HepG2 (cell line): ENCODE results near the gene GAL3ST2. TPM values are rescaled to one million over a fixed set of nuclear protein-coding genes. Genes with fewer than 3 reads are reported as not detected.
A peak's percentile ranks its signal among the peaks of the same experiment; 100 is the strongest.

Experiments used
- ATAC-seq: fragments of 200-7000 bp; cut with Tn5 transposase; 3 replicates; pipeline ENCODE4 v1.9.1; 2020; ENCODE audit warnings: mild to moderate bottlenecking, moderate library complexity
- BruUV-seq: library from RNA; stranded (reverse); fragments of 400-500 nt; replicated peaks from 2 replicates; lab custom pipeline; 2021; lab: Mats Ljungman, UMichigan
- CTCF ChIA-PET: fragments of 300-600 bp; formaldehyde crosslinking; extraction: SDS; loops from one replicate; lab custom pipeline; 2021; ENCODE audit warnings: low total read pairs, inconsistent platforms, low intra/inter-chr PET ratio; lab: Yijun Ruan, JAX
- POLR2A ChIA-PET: fragments of 350-600 bp; sonication (Branson Sonifier 250); formaldehyde crosslinking; loops from one replicate; lab custom pipeline; 2020; ENCODE audit warnings: antibody characterized with exemption, inconsistent platforms; lab: Yijun Ruan, JAX
- DNase-seq: peaks from one replicate; pipeline ENCODE4 v3.0.0-alpha.2; 2015; ENCODE audit warnings: low spot score
- FAIRE-seq: peaks from 3 replicates; lab custom pipeline; 2011; peaks lifted over from hg19 to GRCh38; lab: Jason Lieb, UNC
- H2AFZ ChIP-seq: one replicate; pipeline ENCODE4 v1.6.1; 2011; ENCODE audit warnings: low read length, inconsistent platforms
- H3K27ac ChIP-seq: fragments of 300-600 bp; 3 replicates; pipeline ENCODE4 v1.8.0; 2011; ENCODE audit warnings: mixed run types, mild to moderate bottlenecking, mixed read lengths, low read length, inconsistent platforms; ENCODE audit not compliant: insufficient read depth; ENCODE audit errors: extremely low read length
- H3K27me3 ChIP-seq, 2 experiments: fragments of 200-600 bp in 1 of 2; 2 replicates in 1 of 2; 3 replicates in 1 of 2; pipeline versions ENCODE4 v1.6.0 to v1.8.0; 2011; ENCODE audit warnings: low read length in 2 of 2, mild to moderate bottlenecking in 2 of 2, moderate library complexity in 2 of 2, inconsistent platforms in 1 of 2; ENCODE audit not compliant: insufficient read depth in 2 of 2, control insufficient read depth in 1 of 2
- H3K36me3 ChIP-seq, 2 experiments: fragments of 200-600 bp in 1 of 2; replicated peaks in 1 of 2; 2 replicates in 1 of 2; 3 replicates in 1 of 2; pipeline versions ENCODE4 v1.5.1 to v1.8.0; 2011; ENCODE audit warnings: low read length in 2 of 2, inconsistent platforms in 1 of 2; ENCODE audit not compliant: insufficient read depth in 2 of 2, control insufficient read depth in 1 of 2
- H3K4me1 ChIP-seq: 2 replicates; pipeline ENCODE4 v1.5.1; 2012; ENCODE audit warnings: low read length, inconsistent platforms; ENCODE audit not compliant: insufficient read depth
- H3K4me2 ChIP-seq: 2 replicates; pipeline ENCODE4 v1.6.0; 2011; ENCODE audit warnings: low read depth, low read length, inconsistent platforms
- H3K4me3 ChIP-seq, 3 experiments: fragments of 200-600 bp in 1 of 3; sonication (generic), shearing (Covaris generic) in 1 of 3; replicated peaks in 1 of 3; 2 replicates each; pipeline ENCODE4 v1.5.1; 2011 to 2016; ENCODE audit warnings: low read length in 3 of 3, inconsistent platforms in 2 of 3, low read depth in 2 of 3, mild to moderate bottlenecking in 2 of 3, control low read depth in 1 of 3, mixed read lengths in 1 of 3; ENCODE audit not compliant: insufficient read depth in 1 of 3
- H3K79me2 ChIP-seq: one replicate; pipeline ENCODE4 v1.6.1; 2011; ENCODE audit warnings: low read length, inconsistent platforms; ENCODE audit not compliant: insufficient read depth
- H3K9ac ChIP-seq: 2 replicates; pipeline ENCODE4 v1.6.0; 2011; ENCODE audit warnings: mild to moderate bottlenecking, low read depth, low read length, inconsistent platforms; ENCODE audit not compliant: insufficient read depth
- H3K9me3 ChIP-seq: 2 replicates; pipeline ENCODE4 v1.5.1; 2012; ENCODE audit warnings: mild to moderate bottlenecking, low read length
- H4K20me1 ChIP-seq: 2 replicates; pipeline ENCODE4 v1.6.0; 2011; ENCODE audit warnings: inconsistent platforms, mild to moderate bottlenecking, low read length, moderate library complexity; ENCODE audit not compliant: insufficient read depth
- ARID2 ChIP-seq: sonication (generic); formaldehyde crosslinking; IDR thresholded peaks from 2 replicates; pipeline ENCODE4 v1.8.1; 2022; ENCODE audit warnings: mild to moderate bottlenecking, missing genetic modification reagents, borderline replicate concordance
- BRD4 ChIP-seq: sonication (generic); formaldehyde crosslinking; IDR thresholded peaks from 2 replicates; pipeline ENCODE4 v1.4.0; 2020; ENCODE audit warnings: missing genetic modification reagents
- E2F2 ChIP-seq: sonication (generic); formaldehyde crosslinking; IDR thresholded peaks from 2 replicates; pipeline ENCODE4 v1.4.0; 2020; ENCODE audit warnings: missing genetic modification reagents, borderline replicate concordance
- ELF1 ChIP-seq: sonication (generic); formaldehyde crosslinking; IDR thresholded peaks from 2 replicates; pipeline ENCODE4 v1.4.0; 2020; ENCODE audit warnings: missing genetic modification reagents
- GTF3A ChIP-seq: sonication (generic); formaldehyde crosslinking; conservative IDR thresholded peaks from 2 replicates; pipeline ENCODE4 v1.4.0; 2020; ENCODE audit warnings: mild to moderate bottlenecking, missing genetic modification reagents
- IKZF4 ChIP-seq: sonication (generic); formaldehyde crosslinking; IDR thresholded peaks from 2 replicates; pipeline ENCODE4 v1.5.1; 2020; ENCODE audit warnings: borderline replicate concordance, mild to moderate bottlenecking, low read depth, missing genetic modification reagents; ENCODE audit errors: not compliant biosample characterization
- MED13 ChIP-seq: sonication (generic); formaldehyde crosslinking; IDR thresholded peaks from 2 replicates; pipeline ENCODE4 v1.5.0; 2020; ENCODE audit warnings: missing genetic modification reagents
- PCBP1 ChIP-seq: fragments of 200-400 bp; formaldehyde crosslinking; IDR thresholded peaks from 2 replicates; pipeline ENCODE4 v1.6.1; 2017; ENCODE audit warnings: mild to moderate bottlenecking, low read depth, low read length, borderline replicate concordance
- SNRNP70 ChIP-seq: fragments of 200-400 bp; formaldehyde crosslinking; IDR thresholded peaks from 2 replicates; pipeline ENCODE4 v1.6.1; 2017; ENCODE audit warnings: mild to moderate bottlenecking, low read depth, low read length, moderate library complexity
- SP2 ChIP-seq: sonication (generic); formaldehyde crosslinking; IDR thresholded peaks from 2 replicates; pipeline ENCODE4 v1.5.1; 2020; ENCODE audit warnings: mild to moderate bottlenecking, missing genetic modification reagents
- SRY ChIP-seq: sonication (generic); formaldehyde crosslinking; IDR thresholded peaks from 2 replicates; pipeline ENCODE4 v1.8.0; 2022; ENCODE audit warnings: mild to moderate bottlenecking, missing genetic modification reagents
- U2AF1 ChIP-seq: fragments of 200-400 bp; formaldehyde crosslinking; optimal IDR thresholded peaks from 2 replicates; pipeline ENCODE3; 2017; ENCODE audit warnings: mild to moderate bottlenecking, low read depth, low read length
- ZC3H13 ChIP-seq: sonication (generic); formaldehyde crosslinking; IDR thresholded peaks from 2 replicates; pipeline ENCODE4 v1.8.1; 2023; ENCODE audit warnings: mild to moderate bottlenecking, missing genetic modification reagents, moderate library complexity
- ZMYM4 ChIP-seq: sonication (generic); formaldehyde crosslinking; IDR thresholded peaks from 2 replicates; pipeline ENCODE4 v1.8.1; 2023; ENCODE audit warnings: mild to moderate bottlenecking, missing genetic modification reagents
- ZNF280B ChIP-seq: sonication (generic); formaldehyde crosslinking; IDR thresholded peaks from 2 replicates; pipeline ENCODE4 v1.5.0; 2020; ENCODE audit warnings: missing genetic modification reagents, mild to moderate bottlenecking, borderline replicate concordance
- ZNF3 ChIP-seq: IDR thresholded peaks from 2 replicates; pipeline ENCODE4 v1.7.0; 2017; ENCODE audit warnings: inconsistent platforms
- ZNF329 ChIP-seq: sonication (generic); formaldehyde crosslinking; IDR thresholded peaks from 2 replicates; pipeline ENCODE4 v1.9.0; 2021; ENCODE audit warnings: low read depth, mild to moderate bottlenecking, missing genetic modification reagents
- ZNF598 ChIP-seq: sonication (generic); formaldehyde crosslinking; IDR thresholded peaks from 2 replicates; pipeline ENCODE4 v1.5.1; 2020; ENCODE audit warnings: mild to moderate bottlenecking, missing genetic modification reagents, borderline replicate concordance
- ZNF605 ChIP-seq: sonication (generic); formaldehyde crosslinking; IDR thresholded peaks from 2 replicates; pipeline ENCODE4 v1.8.0; 2022; ENCODE audit warnings: mild to moderate bottlenecking, missing genetic modification reagents
- ZNF724P ChIP-seq: sonication (generic); formaldehyde crosslinking; IDR thresholded peaks from 2 replicates; pipeline ENCODE4 v1.8.0; 2022; ENCODE audit warnings: missing genetic modification reagents, borderline replicate concordance
- ZNF746 ChIP-seq: sonication (generic); formaldehyde crosslinking; IDR thresholded peaks from 2 replicates; pipeline ENCODE4 v1.8.0; 2022; ENCODE audit warnings: mild to moderate bottlenecking, missing genetic modification reagents
- ZSCAN25 ChIP-seq: sonication (generic); formaldehyde crosslinking; IDR thresholded peaks from 2 replicates; pipeline ENCODE4 v1.8.0; 2022; ENCODE audit warnings: mild to moderate bottlenecking, missing genetic modification reagents
- WGBS: methylation state at CpG from one replicate; pipeline ENCODE4 v1.1.6; 2017; ENCODE audit warnings: low lambda C conversion rate; 5-methylcytosine and 5-hydroxymethylcytosine counted together
- in situ Hi-C: cut with HindIII; loops from 2 replicates; pipeline ENCODE4 v1.10.0; 2017; ENCODE audit warnings: low pct_unique_long_range_greater_than_20kb; ENCODE audit not compliant: extremely low pct_ligation_motif_present
- intact Hi-C: fragments of 100-400 bp; cut with micrococcal nuclease; formaldehyde crosslinking; loops from one replicate; pipeline ENCODE4 v1.10.0; 2022; ENCODE audit not compliant: unreplicated experiment
- polyA plus RNA-seq, 8 experiments: library from polyadenylated mRNA; depleted of rRNA in 3 of 8; stranded (reverse) in 7 of 8; unstranded in 1 of 8; fragments of >200 nt; fragmentation: Illumina TruSeq in 4 of 8; extraction: Trizol in 4 of 8; gene quantifications; 2 replicates each; pipeline versions ENCODE4 v1.2.1 to v1.2.3, GENCODE V29; 2011 to 2016; ENCODE audit warnings: low read depth in 4 of 8, missing spikeins in 1 of 8, mixed read lengths in 1 of 8; ENCODE audit not compliant: insufficient read depth in 1 of 8
- total RNA-seq, 5 experiments: library from RNA; depleted of rRNA; stranded (reverse); fragments of >200 nt; fragmentation: Illumina TruSeq; extraction: Trizol; gene quantifications; 2 replicates each; pipeline ENCODE4 v1.2.3, GENCODE V29; 2016; ENCODE audit warnings: low read depth in 1 of 5

Gene GAL3ST2
- total and polyA plus RNA-seq, 2 of the 13 experiments (the other 11 are each of a cell fraction or from before 2014, with no cell fraction given) = 0.17 to 0.20 TPM

GRCh38 chr2:241733391-241734207 lies 43.0 kb upstream of the GAL3ST2 start:
- ATAC-seq (no peak), DNase-seq (no peak), FAIRE-seq (no peak)
- peak overlapping the region; percentile 68 for H3K9ac ChIP-seq
- H3K4me1 ChIP-seq = peaks cover 28% of the 10 kb centered on the region
- H3K9me3 ChIP-seq = no peaks in the 10 kb centered on the region
- H3K79me2 ChIP-seq = peaks cover 3% of the 10 kb centered on the region
- H2AFZ ChIP-seq = no peak overlapping the region
- no peak overlapping the region for H3K27ac ChIP-seq
- ChIA-PET POLR2A (interaction anchor here (1.0 to 6.5 kb wide), 14 partner anchors 8 to 419 kb away, joined by 3 to 113 read pairs (median 6); partner anchors contain the start of genes DTYMK, GAL3ST2, ING5 and NEU4), CTCF (no interaction called here)
- H3K4me2 ChIP-seq = peak overlapping the region; percentile 81
- in situ Hi-C loops = loop anchor here (10.0 kb wide), 1 partner anchor 141 kb away; no protein-coding TSS in a partner anchor
- no TSS peak for BruUV-seq
- H3K27me3 ChIP-seq = no peaks in the 10 kb centered on the region; a peak in 1 of 5 replicates
- WGBS = 83% methylated on average over 23 of the region's 23 CpGs
- H4K20me1 ChIP-seq = no peaks in the 10 kb centered on the region
- peak overlapping the region; percentile 47 to 100 (median 59); a peak in 5 of 6 replicates for H3K4me3 ChIP-seq
- H3K36me3 ChIP-seq = no peaks in the 10 kb centered on the region
- intact Hi-C loops = no loop called here
- peak; percentile 65 for TF ChIP-seq ZNF280B
- peak; percentile 77 for TF ChIP-seq IKZF4 (CRISPR knock-in tag)
- TF ChIP-seq PCBP1 = 0 out of 2 replicates have a peak, but pooled peaks have one; percentile 41
- peak; percentile 48; the same call in 1 of the 2 replicates for TF ChIP-seq MED13 (CRISPR knock-in tag)
- no peak for TF ChIP-seq ZNF605 (CRISPR knock-in tag)
- TF ChIP-seq SRY (CRISPR knock-in tag) = 0 out of 2 replicates have a peak, but pooled peaks have one; percentile 41
- TF ChIP-seq ZNF3 (CRISPR knock-in tag) = no peak
- 0 out of 2 replicates have a peak, but pooled peaks have one; percentile 35 for TF ChIP-seq ZNF746 (CRISPR knock-in tag)
- peak; percentile 34; the same call in 1 of the 2 replicates for TF ChIP-seq E2F2 (CRISPR knock-in tag)
- no peak for TF ChIP-seq GTF3A (CRISPR knock-in tag)
- no peak for TF ChIP-seq SP2 (CRISPR knock-in tag)
- TF ChIP-seq ELF1 (CRISPR knock-in tag) = no peak
- TF ChIP-seq SNRNP70 = no peak
- peak; percentile 8; the same call in 1 of the 2 replicates for TF ChIP-seq ZNF724P (CRISPR knock-in tag)
- TF ChIP-seq ZMYM4 (CRISPR knock-in tag) = no peak
- no peak for TF ChIP-seq U2AF1
- peak; percentile 76; the same call in 1 of the 2 replicates for TF ChIP-seq ZNF598
- TF ChIP-seq ZNF329 (CRISPR knock-in tag) = 0 out of 2 replicates have a peak, but pooled peaks have one; percentile 7
- 0 out of 2 replicates have a peak, but pooled peaks have one; percentile 0 for TF ChIP-seq ARID2 (CRISPR knock-in tag)
- TF ChIP-seq BRD4 = no peak
- peak; percentile 52; the same call in 1 of the 2 replicates for TF ChIP-seq ZC3H13 (CRISPR knock-in tag)
- TF ChIP-seq ZSCAN25 = 0 out of 2 replicates have a peak, but pooled peaks have one; percentile 15
